Loucy (cell line): ENCODE measurements around the gene MMP17.

Source experiments
- H2AFZ ChIP-seq: fragments of 200-600 bp; sonication (generic); 2 replicates; pipeline ENCODE4 v1.6.0; 2016; ENCODE audit warnings: antibody characterized with exemption, mild to moderate bottlenecking, low read length, moderate library complexity
- H3F3A ChIP-seq: fragments of 200-600 bp; 2 replicates; pipeline ENCODE4 v1.6.0; 2016; ENCODE audit warnings: antibody characterized with exemption, low read depth, mild to moderate bottlenecking
- H3K27me3 ChIP-seq: fragments of 200-600 bp; sonication (generic); 2 replicates; pipeline ENCODE4 v1.6.1; 2014; ENCODE audit warnings: low read length, mild to moderate bottlenecking; ENCODE audit not compliant: insufficient read depth, poor library complexity, severe bottlenecking
- H3K36me3 ChIP-seq: fragments of 200-600 bp; sonication (generic); 2 replicates; pipeline ENCODE4 v1.6.1; 2016; ENCODE audit warnings: low read length; ENCODE audit not compliant: insufficient read depth
- H3K4me1 ChIP-seq: fragments of 200-600 bp; sonication (generic); 2 replicates; pipeline ENCODE4 v1.5.1; 2014; ENCODE audit warnings: low read length, mild to moderate bottlenecking; ENCODE audit not compliant: insufficient read depth, poor library complexity, severe bottlenecking
- H3K4me2 ChIP-seq: fragments of 200-600 bp; sonication (generic); 2 replicates; pipeline ENCODE4 v1.6.0; 2014; ENCODE audit warnings: antibody characterized with exemption, low read length, low read depth, mild to moderate bottlenecking; ENCODE audit not compliant: poor library complexity, severe bottlenecking
- H3K4me3 ChIP-seq: fragments of 200-600 bp; sonication (generic); 2 replicates; pipeline ENCODE4 v1.5.1; 2014; ENCODE audit warnings: low read length, mild to moderate bottlenecking, mixed read lengths; ENCODE audit not compliant: poor library complexity, severe bottlenecking
- H3K79me2 ChIP-seq: fragments of 200-600 bp; sonication (generic); 2 replicates; pipeline ENCODE4 v1.6.1; 2014; ENCODE audit warnings: low read length; ENCODE audit not compliant: insufficient read depth
- H3K9ac ChIP-seq: fragments of 200-600 bp; sonication (generic); 2 replicates; pipeline ENCODE4 v1.6.0; 2014; ENCODE audit warnings: mild to moderate bottlenecking, low read depth, low read length, moderate library complexity; ENCODE audit not compliant: poor library complexity, severe bottlenecking
- H3K9me2 ChIP-seq: fragments of 200-600 bp; sonication (generic); replicated peaks from 2 replicates; pipeline ENCODE4 v1.6.1; 2016; ENCODE audit warnings: low read depth, low read length, mixed read lengths
- H3K9me3 ChIP-seq: fragments of 200-600 bp; sonication (generic); 2 replicates; pipeline ENCODE4 v1.6.1; 2014; ENCODE audit warnings: mild to moderate bottlenecking, antibody characterized with exemption, low read length, low read depth; ENCODE audit not compliant: insufficient read depth
- H4K20me1 ChIP-seq: fragments of 200-600 bp; sonication (generic); 2 replicates; pipeline ENCODE4 v1.6.0; 2014; ENCODE audit warnings: antibody characterized with exemption, low read length, mild to moderate bottlenecking; ENCODE audit not compliant: insufficient read depth, poor library complexity, severe bottlenecking
- CTCF ChIP-seq: fragments of 200-600 bp; sonication (generic); conservative IDR thresholded peaks from 2 replicates; pipeline ENCODE4 v1.5.1; 2014; ENCODE audit warnings: mild to moderate bottlenecking, antibody characterized with exemption, low read length
- EZH2phosphoT487 ChIP-seq: fragments of 200-600 bp; IDR thresholded peaks from 2 replicates; pipeline ENCODE4 v1.6.1; 2018; ENCODE audit warnings: antibody characterized with exemption, mild to moderate bottlenecking, moderate library complexity, borderline replicate concordance

MMP17 gene

GRCh38 chr12:131856366-131857097 lies 28.3 kb downstream of the MMP17 start:
- no peak overlapping the region for H2AFZ ChIP-seq
- no peaks in the 10 kb centered on the region for H4K20me1 ChIP-seq
- H3K9ac ChIP-seq = no peak overlapping the region
- H3K9me2 ChIP-seq = no peaks in the 10 kb centered on the region
- H3K4me3 ChIP-seq = no peak overlapping the region
- H3K36me3 ChIP-seq = no peaks in the 10 kb centered on the region
- H3F3A ChIP-seq = no peaks in the 10 kb centered on the region
- H3K79me2 ChIP-seq = no peaks in the 10 kb centered on the region; the same call in 1 of the 2 replicates
- no peaks in the 10 kb centered on the region for H3K9me3 ChIP-seq
- no peak overlapping the region for H3K4me2 ChIP-seq
- no peak for TF ChIP-seq CTCF
- peaks cover 29% of the 10 kb centered on the region for H3K4me1 ChIP-seq
- H3K27me3 ChIP-seq = no peaks in the 10 kb centered on the region

GRCh38 chr12:131857908-131858850 lies 30.0 kb downstream of the MMP17 start:
- H3K9me3 ChIP-seq = no peaks in the 10 kb centered on the region
- no peak overlapping the region for H3K4me2 ChIP-seq
- H3K9me2 ChIP-seq = no peaks in the 10 kb centered on the region
- TF ChIP-seq CTCF (no peak), EZH2phosphoT487 (no peak)
- H2AFZ ChIP-seq = no peak overlapping the region
- no peaks in the 10 kb centered on the region for H4K20me1 ChIP-seq
- no peak overlapping the region for H3K9ac ChIP-seq
- H3K4me1 ChIP-seq = peaks cover 13% of the 10 kb centered on the region
- H3K36me3 ChIP-seq = no peaks in the 10 kb centered on the region
- no peaks in the 10 kb centered on the region for H3K79me2 ChIP-seq
- H3K27me3 ChIP-seq = no peaks in the 10 kb centered on the region
- H3K4me3 ChIP-seq = no peak overlapping the region
- H3F3A ChIP-seq = no peaks in the 10 kb centered on the region

- no peaks in the 10 kb centered on the region for H3K27me3 ChIP-seq
- H3F3A ChIP-seq = no peaks in the 10 kb centered on the region
- H3K9me3 ChIP-seq = no peaks in the 10 kb centered on the region
- no peak overlapping the region for H3K4me2 ChIP-seq
- H3K36me3 ChIP-seq = no peaks in the 10 kb centered on the region
- no peaks in the 10 kb centered on the region for H3K4me1 ChIP-seq
- H3K9me2 ChIP-seq = no peaks in the 10 kb centered on the region
- no peaks in the 10 kb centered on the region for H4K20me1 ChIP-seq
- H3K4me3 ChIP-seq = no peak overlapping the region
- H3K9ac ChIP-seq = no peak overlapping the region
- H3K79me2 ChIP-seq = no peaks in the 10 kb centered on the region
- no peak overlapping the region; the same call in 1 of the 2 replicates for H2AFZ ChIP-seq
- no peak for TF ChIP-seq EZH2phosphoT487
Observed at GRCh38 chr12:131860472-131861260, 32.5 kb downstream of the MMP17 start.
